Liver (tissue), 9 donors: ENCODE data around the gene TBK1. TPM values are rescaled to one million over a fixed set of nuclear protein-coding genes. Genes with fewer than 3 reads are reported as not detected.

Source experiments
- DNase-seq: peaks from one replicate; pipeline ENCODE4 v3.0.0-alpha.2; 2017; ENCODE audit warnings: low spot score
- H3K27ac ChIP-seq, 2 donors: one replicate each; pipeline ENCODE4 v1.7.0; 2013; ENCODE audit warnings: inconsistent platforms in 2 of 2, low read length in 2 of 2, control low read depth in 1 of 2, low read depth in 1 of 2, mild to moderate bottlenecking in 1 of 2
- H3K27me3 ChIP-seq, 4 donors: one replicate each; pipeline versions ENCODE4 v1.6.1 to v1.7.0; 2013; ENCODE audit warnings: low read length in 3 of 4, inconsistent platforms in 1 of 4, mild to moderate bottlenecking in 1 of 4, moderate library complexity in 1 of 4; ENCODE audit not compliant: control insufficient read depth in 4 of 4, insufficient read depth in 4 of 4
- H3K36me3 ChIP-seq, 4 donors: one replicate each; pipeline versions ENCODE4 v1.6.1 to v1.7.0; 2013; ENCODE audit warnings: low read length in 3 of 4, mild to moderate bottlenecking in 3 of 4, low read depth in 1 of 4, moderate library complexity in 1 of 4; ENCODE audit not compliant: control insufficient read depth in 4 of 4, insufficient read depth in 3 of 4
- H3K4me1 ChIP-seq, 4 donors: one replicate each; pipeline versions ENCODE4 v1.6.1 to v1.7.0; 2013; ENCODE audit warnings: low read length in 3 of 4, mild to moderate bottlenecking in 3 of 4, moderate library complexity in 1 of 4; ENCODE audit not compliant: control insufficient read depth in 4 of 4, insufficient read depth in 4 of 4
- H3K4me3 ChIP-seq, 3 donors: one replicate each; pipeline versions ENCODE4 v1.6.1 to v1.7.0; 2013; ENCODE audit warnings: low read length in 3 of 3, control low read depth in 1 of 3, low read depth in 1 of 3, mild to moderate bottlenecking in 1 of 3
- H3K9ac ChIP-seq, 2 donors: one replicate each; pipeline ENCODE4 v1.7.0; 2013; ENCODE audit warnings: low read length in 2 of 2, mild to moderate bottlenecking in 2 of 2, moderate library complexity in 2 of 2, control low read depth in 1 of 2, low read depth in 1 of 2
- H3K9me3 ChIP-seq, 4 donors: one replicate each; pipeline versions ENCODE4 v1.6.1 to v1.7.0; 2013; ENCODE audit warnings: low read length in 3 of 4; ENCODE audit not compliant: control insufficient read depth in 4 of 4
- ATF3 ChIP-seq: IDR thresholded peaks from 2 replicates; pipeline ENCODE4 v1.6.1; 2016; ENCODE audit warnings: antibody characterized with exemption
- CTCF ChIP-seq: fragments of 150-350 bp; IDR thresholded peaks from 2 replicates; pipeline ENCODE4 v1.5.1; 2017; ENCODE audit warnings: improper control_type of control experiment, low read depth, low read length; ENCODE audit not compliant: missing input control
- EGR1 ChIP-seq, 2 donors: IDR thresholded peaks; 2 replicates each; pipeline ENCODE4 v1.6.1; 2016 to 2018; ENCODE audit warnings: antibody characterized with exemption in 2 of 2, low read depth in 2 of 2
- FOXA1 ChIP-seq: IDR thresholded peaks from 2 replicates; pipeline ENCODE4 v1.6.1; 2016; ENCODE audit warnings: antibody characterized with exemption
- GABPA ChIP-seq, 2 donors: IDR thresholded peaks in 1 of 2; conservative IDR thresholded peaks in 1 of 2; 2 replicates each; pipeline ENCODE4 v1.6.1; 2016; ENCODE audit warnings: antibody characterized with exemption in 2 of 2, mild to moderate bottlenecking in 1 of 2, moderate library complexity in 1 of 2
- HNF4A ChIP-seq, 2 donors: conservative IDR thresholded peaks; 2 replicates each; pipeline ENCODE4 v1.6.1; 2016; ENCODE audit warnings: antibody characterized with exemption in 2 of 2, mild to moderate bottlenecking in 2 of 2
- JUND ChIP-seq, 2 donors: IDR thresholded peaks; 2 replicates each; pipeline ENCODE4 v1.6.1; 2016; ENCODE audit warnings: antibody characterized with exemption in 2 of 2
- REST ChIP-seq: IDR thresholded peaks from 2 replicates; pipeline ENCODE4 v1.6.1; 2016; ENCODE audit warnings: antibody characterized with exemption, mild to moderate bottlenecking
- SP1 ChIP-seq: IDR thresholded peaks from 2 replicates; pipeline ENCODE4 v1.6.1; 2018; ENCODE audit warnings: antibody characterized with exemption, mild to moderate bottlenecking
- YY1 ChIP-seq: IDR thresholded peaks from 2 replicates; pipeline ENCODE4 v1.6.1; 2016; ENCODE audit warnings: antibody characterized with exemption, mild to moderate bottlenecking
- WGBS: extraction: QIAGEN DNeasy Blood & Tissue Kit; methylation state at CpG from one replicate; pipeline ENCODE4 v1.1.7; 2013; 5-methylcytosine and 5-hydroxymethylcytosine counted together
- polyA plus RNA-seq, 2 donors: library from polyadenylated mRNA; stranded (reverse) in 1 of 2; unstranded in 1 of 2; fragments of 200-250 nt in 1 of 2; fragments of >200 nt in 1 of 2; fragmentation: Nextera tagmentation in 1 of 2; extraction: Ambion mirVana in 1 of 2; gene quantifications; one replicate each; pipeline versions ENCODE4 v1.2.1 to v1.2.3, GENCODE V29; 2013 to 2015
- total RNA-seq, 2 donors: library from RNA; depleted of rRNA; stranded (reverse); fragments of >200 nt; gene quantifications; one replicate each; pipeline ENCODE4 v1.2.3, GENCODE V29; 2014
- TF ChIP-seq, protein P1 (sequence below): IDR thresholded peaks from 2 replicates; pipeline ENCODE4 v1.6.1; 2016; ENCODE audit warnings: antibody characterized with exemption
- TF ChIP-seq, protein P2 (sequence below): IDR thresholded peaks from 2 replicates; pipeline ENCODE4 v1.6.1; 2016; ENCODE audit warnings: antibody characterized with exemption
- donor health status: healthy.
- donor health status: healthy.
- donor health status: healthy.
- donor health status: healthy.
- donor health status: healthy.

TBK1 gene
- total RNA-seq (10 to 100 TPM; 16.7 to 20.7 TPM), polyA plus RNA-seq (10 to 100 TPM in 1 of 2 donors, 1 to 10 TPM in 1; 7.6 to 11.1 TPM)

- Histone ChIP-seq H3K9ac (peak within 1 kb of the TSS; percentile 92 to 96), H3K9me3 (no peaks in the 10 kb centered on the region), H3K36me3 (peaks cover 1 to 9% (median 7%) of the 10 kb centered on the region in 4 donors), H3K27me3 (no peaks in the 10 kb centered on the region), H3K4me3 (peak within 1 kb of the TSS; percentile 75 to 100 (median 95)), H3K4me1 (peaks cover 0 to 13% (median 3%) of the 10 kb centered on the region in 4 donors), H3K27ac (peak within 1 kb of the TSS; percentile 98 to 99)
- WGBS = under 1% methylated on average over 94 of the region's 94 CpGs
- DNase-seq = peak; percentile 87
- peak in 1 of 2 donors; percentile 20 for TF ChIP-seq EGR1 (IDR thresholded peaks at IDR 0.05; ENCODE audit: low read depth in 2 of 2)
- no peak for TF ChIP-seq SP1
- no peak for TF ChIP-seq ATF3
- TF ChIP-seq YY1 = peak; percentile 45
- no peak for TF ChIP-seq REST
- TF ChIP-seq GABPA (IDR thresholded peaks at IDR 0.05 in 1 of 2, conservative IDR thresholded peaks at IDR 0.05 in 1 of 2) = peak in 1 of 2 donors; percentile 58
- TF ChIP-seq, protein P1, sequence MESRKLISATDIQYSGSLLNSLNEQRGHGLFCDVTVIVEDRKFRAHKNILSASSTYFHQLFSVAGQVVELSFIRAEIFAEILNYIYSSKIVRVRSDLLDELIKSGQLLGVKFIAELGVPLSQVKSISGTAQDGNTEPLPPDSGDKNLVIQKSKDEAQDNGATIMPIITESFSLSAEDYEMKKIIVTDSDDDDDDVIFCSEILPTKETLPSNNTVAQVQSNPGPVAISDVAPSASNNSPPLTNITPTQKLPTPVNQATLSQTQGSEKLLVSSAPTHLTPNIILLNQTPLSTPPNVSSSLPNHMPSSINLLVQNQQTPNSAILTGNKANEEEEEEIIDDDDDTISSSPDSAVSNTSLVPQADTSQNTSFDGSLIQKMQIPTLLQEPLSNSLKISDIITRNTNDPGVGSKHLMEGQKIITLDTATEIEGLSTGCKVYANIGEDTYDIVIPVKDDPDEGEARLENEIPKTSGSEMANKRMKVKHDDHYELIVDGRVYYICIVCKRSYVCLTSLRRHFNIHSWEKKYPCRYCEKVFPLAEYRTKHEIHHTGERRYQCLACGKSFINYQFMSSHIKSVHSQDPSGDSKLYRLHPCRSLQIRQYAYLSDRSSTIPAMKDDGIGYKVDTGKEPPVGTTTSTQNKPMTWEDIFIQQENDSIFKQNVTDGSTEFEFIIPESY = no peak
- peak; percentile 7 for TF ChIP-seq CTCF
- no peak for TF ChIP-seq HNF4A (conservative IDR thresholded peaks at IDR 0.05)
- no peak for TF ChIP-seq FOXA1
- TF ChIP-seq, protein P2, sequence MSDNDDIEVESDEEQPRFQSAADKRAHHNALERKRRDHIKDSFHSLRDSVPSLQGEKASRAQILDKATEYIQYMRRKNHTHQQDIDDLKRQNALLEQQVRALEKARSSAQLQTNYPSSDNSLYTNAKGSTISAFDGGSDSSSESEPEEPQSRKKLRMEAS = no peak
Measured at GRCh38 chr12:64451687-64452558, at the start of gene TBK1. Gene TBK1 (plus strand): TSS chr12:64452120. CDS start chr12:64455871, 3,751 bp downstream.

GRCh38 chr12:64402181-64402580 is 49.7 kb upstream of the TBK1 start:
- Histone ChIP-seq H3K36me3 (no peaks in the 10 kb centered on the region), H3K27ac (no peak overlapping the region), H3K27me3 (no peaks in the 10 kb centered on the region), H3K9me3 (no peaks in the 10 kb centered on the region), H3K9ac (no peak overlapping the region), H3K4me3 (no peak overlapping the region), H3K4me1 (peaks cover 0 to 8% (median 5%) of the 10 kb centered on the region in 4 donors)
- WGBS = 93% methylated on average over 5 of the region's 5 CpGs
- TF ChIP-seq CTCF = no peak
- TF ChIP-seq SP1 = no peak
- TF ChIP-seq YY1 = no peak
- no peak for TF ChIP-seq JUND (IDR thresholded peaks at IDR 0.05)
- DNase-seq = no peak
